ENCODE data around the gene ANKRA2. TPM values are rescaled to one million over a fixed set of nuclear protein-coding genes. Genes with fewer than 3 reads are reported as not detected.

Gene ANKRA2
- total and polyA plus RNA-seq, 3 experiments from 2014 or later = 16.4 to 22.3 (median 17.2) TPM

DNA sequence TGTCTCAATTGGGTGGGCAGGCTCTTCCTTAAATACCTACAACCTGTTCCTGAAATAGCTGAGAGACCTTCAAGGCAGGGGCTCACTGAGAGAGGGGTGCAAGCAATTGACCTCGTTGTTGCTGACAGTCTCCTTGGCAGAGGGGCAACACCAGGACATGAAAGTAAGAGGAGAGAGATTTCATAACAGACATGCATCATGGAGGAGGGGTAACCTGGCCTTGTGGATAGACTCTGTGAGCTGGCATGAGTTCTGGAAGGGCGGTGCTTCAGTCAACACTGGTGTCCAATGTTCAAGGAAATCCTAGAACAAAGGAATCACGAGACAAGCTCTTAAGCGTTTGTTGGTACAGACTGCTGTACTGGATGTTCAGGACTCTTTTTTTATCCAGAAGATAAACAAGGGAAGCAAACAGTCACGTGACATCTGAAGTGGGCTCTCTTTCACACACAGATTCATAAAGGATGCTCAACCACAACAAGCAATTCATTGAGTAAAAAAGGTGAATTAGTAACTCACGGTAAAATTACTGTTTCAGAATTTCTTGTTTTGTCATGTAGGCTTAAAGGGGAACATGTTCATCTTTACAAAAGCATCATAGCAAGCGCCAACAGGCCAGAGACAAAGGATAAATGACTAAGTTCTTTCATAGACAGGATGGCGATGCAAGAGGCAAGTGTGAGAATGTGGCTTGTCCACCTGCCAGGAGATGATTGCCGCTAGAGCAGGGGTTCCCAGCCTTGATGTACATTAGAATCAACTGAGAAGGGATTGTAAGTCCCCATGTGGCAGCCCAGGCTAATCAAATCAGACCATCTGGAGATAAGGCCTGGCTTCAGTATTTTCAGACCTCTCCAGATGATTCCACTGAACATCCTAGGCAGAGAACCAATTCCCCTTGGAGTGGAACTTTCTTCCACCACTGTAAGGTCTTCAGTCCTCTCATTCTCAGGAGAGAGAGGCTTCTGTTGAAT is 20.7 kb downstream of the ANKRA2 start:
- Histone ChIP-seq H3K4me1 (ENCODE audit: insufficient read depth, low read length) (no peaks in the 10 kb centered on the region), H3K36me3 (ENCODE audit: insufficient read depth, low read length) (no peaks in the 10 kb centered on the region), H3K27ac (ENCODE audit: low read depth, low read length) (no peak overlapping the region), H3K4me3 (ENCODE audit: low read length) (no peak overlapping the region), H3K27me3 (ENCODE audit: insufficient read depth, low read length, poor library complexity, severe bottlenecking) (peaks cover 4% of the 10 kb centered on the region), H3K9me3 (ENCODE audit: low read length) (no peaks in the 10 kb centered on the region)
- ChIA-PET CTCF (interaction anchor here (0.7 kb wide), 1 partner anchor 22 kb away, joined by 3 read pairs; no protein-coding TSS in a partner anchor), POLR2A (no interaction called here)
- DNase-seq = no peak
- H3K36me3 Mint-ChIP-seq = no peaks in the 10 kb centered on the region
- H3K27me3 Mint-ChIP-seq = peaks cover 28 to 38% of the 10 kb centered on the region in 2 donors
- no peaks in the 10 kb centered on the region for H3K4me1 Mint-ChIP-seq
- H3K27ac Mint-ChIP-seq = no peak overlapping the region
- no peaks in the 10 kb centered on the region for H3K9me3 Mint-ChIP-seq
- no peak overlapping the region for H3K4me3 Mint-ChIP-seq

DNA sequence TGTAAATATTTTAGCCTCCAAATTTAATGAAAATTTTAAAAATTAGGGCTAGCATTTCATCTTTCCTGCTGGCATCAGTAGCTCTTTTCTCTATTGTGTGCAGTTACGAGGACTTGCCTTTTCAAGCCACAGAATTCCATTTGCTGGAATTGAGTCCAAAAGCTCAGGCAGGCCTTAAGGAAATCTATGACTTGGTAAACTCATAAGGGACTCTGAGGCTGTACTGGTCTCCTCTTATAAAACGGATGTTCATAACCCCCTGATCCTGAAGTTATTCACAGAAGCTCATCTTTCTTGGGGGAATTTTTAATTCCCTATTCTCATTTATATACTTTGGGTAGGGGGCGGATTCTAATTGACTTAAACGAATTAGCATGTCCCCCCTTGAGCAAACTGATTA is 23.4 kb downstream of the ANKRA2 start:
- CTCF ChIA-PET = interaction anchor here (1.1 kb wide), 1 partner anchor 23 kb away, joined by 3 read pairs; the partner anchor contains the start of genes ANKRA2 and UTP15
- no peak overlapping the region for H3K4me3 Mint-ChIP-seq
- POLR2A ChIA-PET = no interaction called here

GRCh38 chr5:73540192-73540591 is 25.2 kb downstream of the ANKRA2 start:
- H3K27ac Mint-ChIP-seq = no peak overlapping the region
- ChIA-PET CTCF (no interaction called here), POLR2A (no interaction called here)
- Histone ChIP-seq H3K36me3 (ENCODE audit: insufficient read depth, low read length) (no peaks in the 10 kb centered on the region), H3K27ac (ENCODE audit: low read depth, low read length) (no peak overlapping the region), H3K4me3 (ENCODE audit: low read length) (no peak overlapping the region), H3K4me1 (ENCODE audit: insufficient read depth, low read length) (no peaks in the 10 kb centered on the region), H3K9me3 (ENCODE audit: low read length) (no peaks in the 10 kb centered on the region), H3K27me3 (ENCODE audit: insufficient read depth, low read length, poor library complexity, severe bottlenecking) (peaks cover 4% of the 10 kb centered on the region)
- no peak overlapping the region for H3K4me3 Mint-ChIP-seq
- H3K36me3 Mint-ChIP-seq = no peaks in the 10 kb centered on the region
- no peaks in the 10 kb centered on the region for H3K4me1 Mint-ChIP-seq
- DNase-seq = no peak
- peaks cover 28 to 45% of the 10 kb centered on the region in 2 donors for H3K27me3 Mint-ChIP-seq
- no peaks in the 10 kb centered on the region for H3K9me3 Mint-ChIP-seq

More for the DNA sequence above, 23.4 kb downstream of the ANKRA2 start:
- H3K27ac Mint-ChIP-seq = no peak overlapping the region
- no peak for DNase-seq
- Histone ChIP-seq H3K27ac (ENCODE audit: low read depth, low read length) (no peak overlapping the region), H3K4me1 (ENCODE audit: insufficient read depth, low read length) (no peaks in the 10 kb centered on the region), H3K36me3 (ENCODE audit: insufficient read depth, low read length) (no peaks in the 10 kb centered on the region), H3K27me3 (ENCODE audit: insufficient read depth, low read length, poor library complexity, severe bottlenecking) (peaks cover 4% of the 10 kb centered on the region), H3K9me3 (ENCODE audit: low read length) (no peaks in the 10 kb centered on the region), H3K4me3 (ENCODE audit: low read length) (no peak overlapping the region)
- no peaks in the 10 kb centered on the region for H3K4me1 Mint-ChIP-seq
- no peaks in the 10 kb centered on the region for H3K9me3 Mint-ChIP-seq
- no peaks in the 10 kb centered on the region for H3K36me3 Mint-ChIP-seq
- H3K27me3 Mint-ChIP-seq = peaks cover 29 to 42% of the 10 kb centered on the region in 2 donors

GRCh38 chr5:73539730-73540129 is 25.7 kb downstream of the ANKRA2 start:
- no peak for DNase-seq
- H3K4me3 Mint-ChIP-seq = no peak overlapping the region
- ChIA-PET POLR2A (no interaction called here), CTCF (no interaction called here)
- H3K4me1 Mint-ChIP-seq = no peaks in the 10 kb centered on the region
- Histone ChIP-seq H3K27ac (ENCODE audit: low read depth, low read length) (no peak overlapping the region), H3K9me3 (ENCODE audit: low read length) (no peaks in the 10 kb centered on the region), H3K4me3 (ENCODE audit: low read length) (no peak overlapping the region), H3K27me3 (ENCODE audit: insufficient read depth, low read length, poor library complexity, severe bottlenecking) (peaks cover 4% of the 10 kb centered on the region), H3K36me3 (ENCODE audit: insufficient read depth, low read length) (no peaks in the 10 kb centered on the region), H3K4me1 (ENCODE audit: insufficient read depth, low read length) (no peaks in the 10 kb centered on the region)
- no peak overlapping the region for H3K27ac Mint-ChIP-seq
- no peaks in the 10 kb centered on the region for H3K9me3 Mint-ChIP-seq
- no peaks in the 10 kb centered on the region for H3K36me3 Mint-ChIP-seq
- H3K27me3 Mint-ChIP-seq = peaks cover 25 to 46% of the 10 kb centered on the region in 2 donors

DNA sequence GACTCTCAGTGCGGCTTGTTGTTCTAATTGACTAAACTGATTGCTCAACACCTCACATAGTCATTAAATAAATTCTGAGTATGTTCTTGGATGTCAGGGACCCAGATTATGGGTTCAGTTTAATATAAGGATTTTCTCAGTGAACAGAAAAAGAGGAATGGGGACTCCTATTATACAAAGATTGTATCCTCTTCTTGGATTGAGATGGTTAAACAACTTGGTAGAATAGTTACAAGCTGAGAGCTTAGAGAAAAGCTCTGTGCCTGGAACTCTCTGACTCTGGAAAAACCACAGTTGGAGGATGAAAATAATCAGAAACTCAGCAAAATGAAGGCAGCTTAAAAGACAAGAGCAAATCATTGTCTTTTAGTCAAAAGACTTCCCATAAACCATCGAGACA is 30.5 kb downstream of the ANKRA2 start:
- no peaks in the 10 kb centered on the region for H3K9me3 Mint-ChIP-seq
- H3K27ac Mint-ChIP-seq = no peak overlapping the region
- POLR2A ChIA-PET = interaction anchor here (0.5 kb wide), 1 partner anchor 11 kb away, joined by 3 read pairs; no protein-coding TSS in a partner anchor
- Histone ChIP-seq H3K4me1 (ENCODE audit: insufficient read depth, low read length) (no peaks in the 10 kb centered on the region), H3K27me3 (ENCODE audit: insufficient read depth, low read length, poor library complexity, severe bottlenecking) (no peaks in the 10 kb centered on the region), H3K4me3 (ENCODE audit: low read length) (no peak overlapping the region), H3K27ac (ENCODE audit: low read depth, low read length) (no peak overlapping the region), H3K36me3 (ENCODE audit: insufficient read depth, low read length) (no peaks in the 10 kb centered on the region), H3K9me3 (ENCODE audit: low read length) (no peaks in the 10 kb centered on the region)
- H3K36me3 Mint-ChIP-seq = no peaks in the 10 kb centered on the region
- no peak overlapping the region for H3K4me3 Mint-ChIP-seq
- CTCF ChIA-PET = interaction anchor here (0.9 to 3.6 kb wide), 3 partner anchors 16 to 452 kb away, joined by 3 to 72 read pairs (median 4); no protein-coding TSS in a partner anchor
- H3K4me1 Mint-ChIP-seq = no peaks in the 10 kb centered on the region
- no peak for DNase-seq
- peaks cover 15 to 47% of the 10 kb centered on the region in 2 donors for H3K27me3 Mint-ChIP-seq

DNA sequence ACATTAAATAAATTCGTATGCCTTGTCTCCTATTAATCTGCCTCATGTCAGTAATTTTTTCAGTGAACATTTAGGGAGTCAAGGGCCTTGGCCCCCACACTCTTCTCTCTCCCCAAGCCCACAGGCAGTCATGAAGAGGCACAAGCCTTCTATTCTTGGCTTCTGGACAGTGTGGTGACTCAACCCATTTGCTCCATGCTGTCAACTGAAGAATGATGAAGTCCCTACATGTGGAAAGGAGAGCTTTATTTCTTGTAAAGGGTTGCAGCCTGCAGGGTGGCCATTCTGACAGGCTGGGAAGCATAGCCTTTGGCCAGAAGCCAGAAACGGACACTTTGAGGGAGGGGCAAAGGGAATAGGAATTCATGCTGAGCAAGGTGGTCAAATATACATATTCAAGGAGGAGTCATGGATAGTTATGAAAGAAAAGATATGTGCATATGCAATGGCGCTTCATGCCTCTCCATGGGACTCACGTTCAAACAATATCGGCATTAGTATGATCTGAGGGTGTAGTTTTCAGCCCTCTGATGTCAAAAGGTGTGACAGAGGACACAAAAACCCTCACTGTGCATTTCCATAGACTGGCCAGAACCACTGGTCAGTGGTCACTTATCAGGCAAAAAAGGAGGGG is 31.3 kb downstream of the ANKRA2 start:
- Histone ChIP-seq H3K9me3 (ENCODE audit: low read length) (no peaks in the 10 kb centered on the region), H3K27ac (ENCODE audit: low read depth, low read length) (no peak overlapping the region), H3K36me3 (ENCODE audit: insufficient read depth, low read length) (no peaks in the 10 kb centered on the region), H3K4me1 (ENCODE audit: insufficient read depth, low read length) (no peaks in the 10 kb centered on the region), H3K27me3 (ENCODE audit: insufficient read depth, low read length, poor library complexity, severe bottlenecking) (no peaks in the 10 kb centered on the region), H3K4me3 (ENCODE audit: low read length) (no peak overlapping the region)
- no peaks in the 10 kb centered on the region for H3K9me3 Mint-ChIP-seq
- H3K4me3 Mint-ChIP-seq = no peak overlapping the region
- H3K4me1 Mint-ChIP-seq = no peaks in the 10 kb centered on the region
- H3K27me3 Mint-ChIP-seq = peaks cover 17 to 41% of the 10 kb centered on the region in 2 donors
- DNase-seq = no peak
- CTCF ChIA-PET = no interaction called here
- POLR2A ChIA-PET = no interaction called here
- no peak overlapping the region for H3K27ac Mint-ChIP-seq
- no peaks in the 10 kb centered on the region for H3K36me3 Mint-ChIP-seq

DNA sequence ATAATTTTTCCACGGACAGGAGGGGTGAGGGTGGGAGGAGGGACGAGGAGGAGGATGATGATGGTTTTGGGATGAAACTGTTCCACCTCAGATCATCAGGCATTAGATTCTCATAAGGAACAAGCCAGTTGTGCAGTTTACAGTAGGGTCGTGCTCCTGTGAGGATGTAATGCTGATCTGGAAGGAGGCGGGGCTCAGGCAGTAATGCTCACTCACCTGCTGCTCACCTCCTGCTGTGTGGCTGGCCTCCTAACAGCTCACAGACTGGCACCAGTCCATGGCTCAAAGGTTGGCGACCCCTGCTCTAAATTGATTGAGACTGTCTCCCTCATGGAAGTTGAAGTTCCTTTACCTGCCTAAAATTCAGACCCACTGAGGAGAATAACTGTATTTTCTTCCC is 33.2 kb downstream of the ANKRA2 start:
- no peak overlapping the region for H3K4me3 ChIP-seq (ENCODE audit: low read length)
- H3K27me3 ChIP-seq (ENCODE audit: insufficient read depth, low read length, poor library complexity, severe bottlenecking) = no peaks in the 10 kb centered on the region
- H3K27ac ChIP-seq (ENCODE audit: low read depth, low read length) = no peak overlapping the region
- no peaks in the 10 kb centered on the region for H3K9me3 ChIP-seq (ENCODE audit: low read length)
- H3K36me3 ChIP-seq (ENCODE audit: insufficient read depth, low read length) = no peaks in the 10 kb centered on the region
- no peak for DNase-seq
- H3K27ac Mint-ChIP-seq = no peak overlapping the region
- no peak overlapping the region for H3K4me3 Mint-ChIP-seq
- ChIA-PET CTCF (no interaction called here), POLR2A (no interaction called here)
- H3K4me1 Mint-ChIP-seq = no peaks in the 10 kb centered on the region
- H3K4me1 ChIP-seq (ENCODE audit: insufficient read depth, low read length) = no peaks in the 10 kb centered on the region
- no peaks in the 10 kb centered on the region for H3K9me3 Mint-ChIP-seq
- H3K36me3 Mint-ChIP-seq = no peaks in the 10 kb centered on the region
- peaks cover 17 to 41% of the 10 kb centered on the region in 2 donors for H3K27me3 Mint-ChIP-seq

DNA sequence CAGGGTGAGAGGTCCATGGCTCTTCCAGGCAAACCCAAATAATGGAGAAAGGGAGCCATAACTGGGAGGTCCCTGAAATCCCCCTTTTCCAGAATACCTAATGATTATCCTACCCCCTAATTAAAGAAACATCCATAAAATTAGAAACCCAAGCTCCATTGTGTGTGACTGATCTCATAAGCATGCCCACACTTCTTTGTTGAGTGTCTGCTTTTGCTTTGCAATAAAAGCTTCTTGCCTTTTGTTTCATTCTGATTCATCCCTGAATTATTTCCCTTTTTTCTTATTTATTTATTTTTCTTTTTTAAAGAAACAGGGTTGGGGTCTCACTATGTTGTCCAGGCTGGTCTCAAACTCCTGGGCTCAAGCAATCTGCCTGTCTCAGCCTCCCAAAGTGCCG is 34.1 kb downstream of the ANKRA2 start:
- POLR2A ChIA-PET = no interaction called here
- Mint-ChIP-seq H3K27ac (no peak overlapping the region), H3K9me3 (no peaks in the 10 kb centered on the region), H3K4me1 (no peaks in the 10 kb centered on the region), H3K4me3 (no peak overlapping the region), H3K36me3 (no peaks in the 10 kb centered on the region), H3K27me3 (peaks cover 17 to 37% of the 10 kb centered on the region in 2 donors)
- Histone ChIP-seq H3K36me3 (ENCODE audit: insufficient read depth, low read length) (no peaks in the 10 kb centered on the region), H3K4me1 (ENCODE audit: insufficient read depth, low read length) (no peaks in the 10 kb centered on the region), H3K4me3 (ENCODE audit: low read length) (no peak overlapping the region), H3K27ac (ENCODE audit: low read depth, low read length) (no peak overlapping the region), H3K9me3 (ENCODE audit: low read length) (no peaks in the 10 kb centered on the region), H3K27me3 (ENCODE audit: insufficient read depth, low read length, poor library complexity, severe bottlenecking) (no peaks in the 10 kb centered on the region)
- DNase-seq = no peak
- CTCF ChIA-PET = no interaction called here

Data from CD8-positive, alpha-beta memory T cell (primary cell).